Right cardiac atrium (tissue), 5 donors: ENCODE measurements around the gene GPR153. TPM values are rescaled to one million over a fixed set of nuclear protein-coding genes. Genes with fewer than 3 reads are reported as not detected.

ENCODE experiments used
- ATAC-seq, 2 donors: fragments of 200-7000 bp; cut with Tn5 transposase; one replicate each; pipeline versions ENCODE4 v1.8.0 to v1.9.1; 2020; ENCODE audit warnings: moderate library complexity in 2 of 2, mild to moderate bottlenecking in 1 of 2
- DNase-seq, 3 donors: peaks; one replicate each; pipeline ENCODE4 v3.0.0-alpha.2; 2020
- H3K27ac ChIP-seq: one replicate; pipeline ENCODE4 v1.5.1; 2013; ENCODE audit warnings: mild to moderate bottlenecking, low read length, control low read depth, moderate library complexity
- H3K27me3 ChIP-seq: one replicate; pipeline ENCODE4 v1.6.1; 2013; ENCODE audit not compliant: control insufficient read depth, insufficient read depth
- H3K4me1 ChIP-seq: one replicate; pipeline ENCODE4 v1.6.1; 2013; ENCODE audit warnings: low read length; ENCODE audit not compliant: control insufficient read depth, insufficient read depth
- H3K4me3 ChIP-seq: one replicate; pipeline ENCODE4 v1.5.1; 2013; ENCODE audit warnings: low read length, control low read depth
- H3K9me3 ChIP-seq: one replicate; pipeline ENCODE4 v1.6.1; 2013; ENCODE audit warnings: low read length; ENCODE audit not compliant: control insufficient read depth
- WGBS: extraction: QIAGEN DNeasy Blood & Tissue Kit; methylation state at CpG from one replicate; pipeline ENCODE4 v1.1.7; 2013; 5-methylcytosine and 5-hydroxymethylcytosine counted together
- intact Hi-C, 4 donors: fragments of 100-400 bp; cut with DNase I; formaldehyde crosslinking; loops; one replicate each; pipeline versions ENCODE4 v1.11.0 to v1.14.0; 2022 to 2023
- polyA plus RNA-seq: library from polyadenylated mRNA; stranded (reverse); fragments of 200-250 nt; gene quantifications from one replicate; pipeline ENCODE4 v1.2.3, GENCODE V29; 2013
- total RNA-seq, 4 donors: library from RNA; stranded (reverse); fragmentation: NEBNext Ultra II Directional; extraction: Animal tissue kit (Norgen Biotek cat#: 25700); gene quantifications; one replicate each; pipeline ENCODE4 v1.2.1, GENCODE V29; 2021
- donor health status: healthy with polysubstance abuse.
- donor health status: DM: no; HTN: yes; CAD: no.
- donor health status: DM: no; HTN: no; CAD: no.
- donor health status: DM: no; HTN: yes; CAD: no; lungs with severe emphysema.
- donor health status: DM: yes; HTN: yes; CAD: no.

GPR153 gene
- total and polyA plus RNA-seq, 5 donors, result 6.7 to 14.3 (median 9.3) TPM

- ATAC-seq (no peak), DNase-seq (no peak)
- Histone ChIP-seq H3K27ac (no peak overlapping the region), H3K4me1 (no peaks in the 10 kb centered on the region), H3K4me3 (no peak overlapping the region), H3K9me3 (no peaks in the 10 kb centered on the region), H3K27me3 (no peaks in the 10 kb centered on the region)
- WGBS, result 74% methylated on average over 5 of the region's 5 CpGs
- intact Hi-C loops, result loop anchor here (2.0 to 10.0 kb wide), 8 partner anchors 95 to 203 kb away; partner anchors contain the start of gene KCNAB2 (in 1 of the 4)
Observed at GRCh38 chr1:6247651-6248050, 13.2 kb downstream of the GPR153 start.

GRCh38 chr1:6246497-6247467 is 14.1 kb downstream of the GPR153 start:
- H3K27ac ChIP-seq, result no peak overlapping the region
- H3K4me3 ChIP-seq, result no peak overlapping the region
- H3K9me3 ChIP-seq, result no peaks in the 10 kb centered on the region
- 5% methylated on average over 30 of the region's 30 CpGs for WGBS
- no peaks in the 10 kb centered on the region for H3K4me1 ChIP-seq
- intact Hi-C loops, result loop anchor here (2.0 to 10.0 kb wide), 8 partner anchors 96 to 202 kb away; partner anchors contain the start of gene KCNAB2 (in 1 of the 4)
- ATAC-seq (peak; percentile 66 to 69), DNase-seq (peak; percentile 84 to 92 (median 90))
- no peaks in the 10 kb centered on the region for H3K27me3 ChIP-seq

- DNase-seq (peak in 2 of 3 donors; percentile 74 to 76), ATAC-seq (peak in 1 of 2 donors; percentile 5)
- intact Hi-C loops, result loop anchor here (2.0 to 10.0 kb wide), 8 partner anchors 97 to 201 kb away; partner anchors contain the start of gene KCNAB2 (in 1 of the 4)
- Histone ChIP-seq H3K27me3 (no peaks in the 10 kb centered on the region), H3K4me3 (no peak overlapping the region), H3K9me3 (no peaks in the 10 kb centered on the region), H3K27ac (no peak overlapping the region), H3K4me1 (no peaks in the 10 kb centered on the region)
- 4% methylated on average over 49 of the region's 49 CpGs for WGBS
Observed at GRCh38 chr1:6245869-6246496, 14.9 kb downstream of the GPR153 start.

DNA sequence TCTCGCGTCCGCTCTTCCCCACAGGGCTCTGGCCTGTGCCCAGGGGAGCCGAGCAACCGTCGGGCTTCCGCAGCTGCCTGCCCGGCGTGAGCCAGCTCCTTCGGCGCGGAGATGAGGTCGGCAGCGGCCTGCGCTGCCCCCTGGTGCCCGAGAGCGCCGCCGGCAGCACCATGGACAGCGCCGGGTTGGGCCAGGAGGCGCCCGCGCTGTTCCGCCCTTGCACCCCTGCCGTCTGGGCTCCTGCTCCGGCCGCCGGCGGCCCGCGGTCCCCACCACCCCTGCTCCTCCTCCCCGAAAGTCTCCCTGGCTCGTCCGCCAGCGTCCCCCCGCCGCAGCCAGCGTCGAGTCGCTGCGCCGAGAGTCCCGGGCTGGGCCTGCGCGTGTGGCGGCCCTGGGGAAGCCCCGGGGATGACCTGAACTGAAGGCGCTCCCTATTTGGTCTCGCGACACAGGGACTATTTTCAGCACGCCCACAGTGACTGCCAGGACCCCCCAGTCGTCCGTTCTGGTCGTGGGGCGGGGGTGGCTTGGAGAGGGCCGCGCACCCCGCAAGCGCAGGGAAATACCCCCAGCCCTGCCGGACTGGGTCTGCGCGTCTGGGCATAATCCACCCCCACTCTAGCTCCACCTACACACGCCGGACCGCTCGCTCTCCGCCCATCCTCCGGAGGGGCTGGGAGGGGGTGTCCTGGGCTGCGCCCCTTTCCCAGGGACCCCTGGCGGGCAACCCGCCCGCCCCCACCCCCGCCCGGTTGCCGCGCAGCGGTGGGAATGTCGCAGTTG is 15.6 kb downstream of the GPR153 start:
- Histone ChIP-seq H3K9me3 (no peaks in the 10 kb centered on the region), H3K27me3 (no peaks in the 10 kb centered on the region), H3K27ac (no peak overlapping the region), H3K4me1 (no peaks in the 10 kb centered on the region), H3K4me3 (no peak overlapping the region)
- peak; percentile 84 to 94 (median 93) for DNase-seq
- intact Hi-C loops, result loop anchor here in 3 of 4 donors (5.0 to 10.0 kb wide), 4 partner anchors 157 to 200 kb away; partner anchors contain the start of gene KCNAB2 (in 1 of the 3)
- peak; percentile 75 to 85 for ATAC-seq
- WGBS, result 2% methylated on average over 76 of the region's 79 CpGs

- no peaks in the 10 kb centered on the region for H3K9me3 ChIP-seq
- H3K4me3 ChIP-seq, result no peak overlapping the region
- no peak for ATAC-seq
- no peaks in the 10 kb centered on the region for H3K4me1 ChIP-seq
- H3K27me3 ChIP-seq, result no peaks in the 10 kb centered on the region
- intact Hi-C loops, result loop anchor here (5.0 to 10.0 kb wide), 5 partner anchors 47 to 200 kb away; partner anchors contain the start of genes KCNAB2 (in 1 of the 4) and RPL22 (in 1 of the 4)
- DNase-seq, result peak in 1 of 3 donors; percentile 39
- H3K27ac ChIP-seq, result no peak overlapping the region
- WGBS, result 2% methylated on average over 24 of the region's 24 CpGs
Observed at GRCh38 chr1:6244401-6245049, 16.4 kb downstream of the GPR153 start.

DNA sequence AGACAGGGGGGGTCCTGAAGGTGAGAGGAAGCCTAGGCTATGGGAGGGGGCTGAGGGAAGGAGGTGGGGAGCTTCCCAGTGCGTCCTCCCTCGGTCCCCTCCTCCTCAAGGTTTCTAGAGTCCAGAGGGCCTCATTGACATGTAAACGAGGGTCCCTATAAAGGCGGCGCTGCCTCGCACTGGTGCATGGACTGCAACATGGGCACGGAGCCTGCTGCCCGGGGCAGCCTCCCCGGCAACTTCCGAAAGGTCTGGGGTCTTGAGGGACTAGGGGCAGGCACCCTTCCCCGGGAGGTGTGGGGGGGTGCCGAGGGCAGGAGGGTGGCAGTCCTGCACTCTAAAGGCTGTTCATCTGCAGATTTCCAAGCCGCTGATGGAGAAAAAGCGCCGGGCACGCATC is 16.9 kb downstream of the GPR153 start, which contains the start of gene HES3:
TSS of gene HES3 (plus strand) at position 187 of the 400 bp plus-strand sequence. CDS start at position 374, 187 bp downstream.
- intact Hi-C loops, result loop anchor here in 2 of 4 donors (5.0 to 10.0 kb wide), 2 partner anchors 47 to 199 kb away; partner anchors contain the start of genes KCNAB2 (in 1 of the 2) and RPL22 (in 1 of the 2)
- DNase-seq, result peak in 1 of 3 donors; percentile 40
- Histone ChIP-seq H3K4me1 (no peaks in the 10 kb centered on the region), H3K4me3 (no peak within 1 kb of the TSS), H3K27ac (no peak within 1 kb of the TSS), H3K27me3 (no peaks in the 10 kb centered on the region), H3K9me3 (no peaks in the 10 kb centered on the region)
- WGBS, result 5% methylated on average over 16 of the region's 16 CpGs
- ATAC-seq, result no peak

- Histone ChIP-seq H3K27ac (no peak overlapping the region), H3K4me1 (no peaks in the 10 kb centered on the region), H3K4me3 (no peak overlapping the region), H3K27me3 (no peaks in the 10 kb centered on the region), H3K9me3 (no peaks in the 10 kb centered on the region)
- WGBS, result 27% methylated on average over 20 of the region's 20 CpGs
- DNase-seq, result peak in 1 of 3 donors; percentile 39
- no peak for ATAC-seq
- intact Hi-C loops, result loop anchor here in 2 of 4 donors (5.0 to 10.0 kb wide), 2 partner anchors 46 to 198 kb away; partner anchors contain the start of genes KCNAB2 (in 1 of the 2) and RPL22 (in 1 of the 2)
Observed at GRCh38 chr1:6243053-6243834, 17.7 kb downstream of the GPR153 start.

GRCh38 chr1:6241887-6242740 is 18.8 kb downstream of the GPR153 start:
- intact Hi-C loops, result loop anchor here in 2 of 4 donors (5.0 to 10.0 kb wide), 2 partner anchors 45 to 197 kb away; partner anchors contain the start of genes KCNAB2 (in 1 of the 2) and RPL22 (in 1 of the 2)
- H3K4me1 ChIP-seq, result no peaks in the 10 kb centered on the region
- peak in 2 of 3 donors; percentile 70 to 74 for DNase-seq
- peak overlapping the region; percentile 12 for H3K4me3 ChIP-seq
- under 1% methylated on average over 98 of the region's 99 CpGs for WGBS
- no peaks in the 10 kb centered on the region for H3K9me3 ChIP-seq
- H3K27ac ChIP-seq, result no peak overlapping the region
- H3K27me3 ChIP-seq, result no peaks in the 10 kb centered on the region
- ATAC-seq, result no peak
